ENCODE results near the gene SUCLG1.

GRCh38 chr2:84389794-84390193, 69.3 kb downstream of the SUCLG1 start:
- TF ChIP-seq, protein P1, sequence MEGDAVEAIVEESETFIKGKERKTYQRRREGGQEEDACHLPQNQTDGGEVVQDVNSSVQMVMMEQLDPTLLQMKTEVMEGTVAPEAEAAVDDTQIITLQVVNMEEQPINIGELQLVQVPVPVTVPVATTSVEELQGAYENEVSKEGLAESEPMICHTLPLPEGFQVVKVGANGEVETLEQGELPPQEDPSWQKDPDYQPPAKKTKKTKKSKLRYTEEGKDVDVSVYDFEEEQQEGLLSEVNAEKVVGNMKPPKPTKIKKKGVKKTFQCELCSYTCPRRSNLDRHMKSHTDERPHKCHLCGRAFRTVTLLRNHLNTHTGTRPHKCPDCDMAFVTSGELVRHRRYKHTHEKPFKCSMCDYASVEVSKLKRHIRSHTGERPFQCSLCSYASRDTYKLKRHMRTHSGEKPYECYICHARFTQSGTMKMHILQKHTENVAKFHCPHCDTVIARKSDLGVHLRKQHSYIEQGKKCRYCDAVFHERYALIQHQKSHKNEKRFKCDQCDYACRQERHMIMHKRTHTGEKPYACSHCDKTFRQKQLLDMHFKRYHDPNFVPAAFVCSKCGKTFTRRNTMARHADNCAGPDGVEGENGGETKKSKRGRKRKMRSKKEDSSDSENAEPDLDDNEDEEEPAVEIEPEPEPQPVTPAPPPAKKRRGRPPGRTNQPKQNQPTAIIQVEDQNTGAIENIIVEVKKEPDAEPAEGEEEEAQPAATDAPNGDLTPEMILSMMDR (IDR thresholded peaks at IDR 0.05) = no peak
- no peak for TF ChIP-seq POLR2A (IDR thresholded peaks at IDR 0.05)
- TF ChIP-seq POLR2AphosphoS5 (IDR thresholded peaks at IDR 0.05) = no peak
- no peak for TF ChIP-seq EP300 (IDR thresholded peaks at IDR 0.05)

Measured in gastroesophageal sphincter (tissue), 3 donors.